Activated CD8-positive, alpha-beta T cell treated with anti-CD3 and anti-CD28 coated beads for 36 hours (primary cell): ENCODE measurements around the gene BICRA. TPM values are rescaled to one million over a fixed set of nuclear protein-coding genes. Genes with fewer than 3 reads are reported as not detected.

ENCODE experiments used
- ATAC-seq: fragments of 200-7000 bp; cut with Tn5 transposase; one replicate; pipeline ENCODE4 v1.10.0; 2021; ENCODE audit warnings: mild to moderate bottlenecking, moderate library complexity
- CTCF ChIA-PET: fragments of 350-600 bp; sonication (Branson Sonifier 250); formaldehyde crosslinking; loops from one replicate; lab custom pipeline; 2021; ENCODE audit warnings: antibody characterized with exemption; lab: Charles Lee
- POLR2A ChIA-PET: fragments of 350-600 bp; sonication (Branson Sonifier 250); formaldehyde crosslinking; loops from one replicate; lab custom pipeline; 2021; ENCODE audit warnings: antibody characterized with exemption; lab: Charles Lee
- DNase-seq: peaks from one replicate; pipeline ENCODE4 v3.0.0-alpha.2; 2020
- H3K27ac Mint-ChIP-seq: one replicate; pipeline ENCODE4 v1.8.0; 2021; ENCODE audit warnings: mild to moderate bottlenecking, mixed read lengths
- H3K27me3 Mint-ChIP-seq: one replicate; pipeline ENCODE4 v1.8.0; 2021; ENCODE audit warnings: mixed read lengths
- H3K36me3 Mint-ChIP-seq: one replicate; pipeline ENCODE4 v1.8.0; 2021; ENCODE audit warnings: low read depth, mixed read lengths
- H3K4me1 Mint-ChIP-seq: one replicate; pipeline ENCODE4 v1.8.0; 2021; ENCODE audit warnings: low read depth, mixed read lengths
- H3K4me3 Mint-ChIP-seq: one replicate; pipeline ENCODE4 v1.8.0; 2021; ENCODE audit warnings: mild to moderate bottlenecking, moderate library complexity, mixed read lengths
- H3K9me3 Mint-ChIP-seq: one replicate; pipeline ENCODE4 v1.8.0; 2021; ENCODE audit warnings: mixed read lengths
- CTCF ChIP-seq: fragments of 200-600 bp; IDR thresholded peaks from one replicate; pipeline ENCODE4 v1.8.0; 2022; ENCODE audit warnings: antibody characterized with exemption, mild to moderate bottlenecking
- intact Hi-C: fragments of 100-400 bp; cut with micrococcal nuclease; formaldehyde crosslinking; loops from one replicate; pipeline ENCODE4 v1.10.0; 2022
- total RNA-seq, 2 experiments: library from RNA; stranded (reverse); gene quantifications; one replicate each; pipeline ENCODE4 v1.2.3, GENCODE V29; 2021

Gene BICRA
- total RNA-seq, 2 experiments from 2014 or later = 8.7 to 8.8 TPM

DNA sequence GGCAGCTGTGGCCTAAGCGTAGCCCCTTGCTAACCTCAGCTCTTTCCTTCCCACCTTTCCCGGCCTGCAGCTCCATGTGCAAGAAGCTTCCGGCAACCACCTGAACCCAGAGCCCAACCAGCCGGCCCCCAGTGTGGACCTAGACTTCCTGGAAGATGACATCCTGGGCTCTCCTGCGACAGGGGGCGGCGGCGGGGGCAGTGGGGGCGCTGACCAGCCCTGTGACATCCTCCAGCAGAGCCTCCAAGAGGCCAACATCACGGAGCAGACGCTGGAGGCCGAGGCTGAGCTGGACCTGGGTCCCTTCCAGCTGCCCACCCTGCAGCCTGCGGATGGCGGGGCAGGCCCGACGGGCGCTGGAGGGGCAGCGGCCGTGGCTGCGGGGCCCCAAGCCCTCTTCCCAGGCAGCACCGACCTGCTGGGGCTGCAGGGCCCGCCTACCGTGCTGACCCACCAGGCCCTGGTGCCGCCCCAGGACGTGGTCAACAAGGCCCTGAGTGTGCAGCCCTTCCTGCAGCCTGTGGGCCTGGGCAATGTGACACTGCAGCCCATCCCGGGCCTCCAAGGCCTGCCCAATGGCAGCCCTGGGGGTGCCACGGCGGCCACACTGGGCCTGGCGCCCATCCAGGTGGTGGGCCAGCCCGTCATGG is 70.4 kb downstream of the BICRA start:
- TF ChIP-seq CTCF = no peak
- no peak for DNase-seq
- intact Hi-C loops = no loop called here
- CTCF ChIA-PET = no interaction called here
- Mint-ChIP-seq H3K4me3 (no peak overlapping the region), H3K27me3 (no peaks in the 10 kb centered on the region), H3K27ac (no peak overlapping the region), H3K4me1 (no peaks in the 10 kb centered on the region), H3K36me3 (peaks cover 3% of the 10 kb centered on the region), H3K9me3 (no peaks in the 10 kb centered on the region)
- ATAC-seq = no peak
- POLR2A ChIA-PET = no interaction called here

DNA sequence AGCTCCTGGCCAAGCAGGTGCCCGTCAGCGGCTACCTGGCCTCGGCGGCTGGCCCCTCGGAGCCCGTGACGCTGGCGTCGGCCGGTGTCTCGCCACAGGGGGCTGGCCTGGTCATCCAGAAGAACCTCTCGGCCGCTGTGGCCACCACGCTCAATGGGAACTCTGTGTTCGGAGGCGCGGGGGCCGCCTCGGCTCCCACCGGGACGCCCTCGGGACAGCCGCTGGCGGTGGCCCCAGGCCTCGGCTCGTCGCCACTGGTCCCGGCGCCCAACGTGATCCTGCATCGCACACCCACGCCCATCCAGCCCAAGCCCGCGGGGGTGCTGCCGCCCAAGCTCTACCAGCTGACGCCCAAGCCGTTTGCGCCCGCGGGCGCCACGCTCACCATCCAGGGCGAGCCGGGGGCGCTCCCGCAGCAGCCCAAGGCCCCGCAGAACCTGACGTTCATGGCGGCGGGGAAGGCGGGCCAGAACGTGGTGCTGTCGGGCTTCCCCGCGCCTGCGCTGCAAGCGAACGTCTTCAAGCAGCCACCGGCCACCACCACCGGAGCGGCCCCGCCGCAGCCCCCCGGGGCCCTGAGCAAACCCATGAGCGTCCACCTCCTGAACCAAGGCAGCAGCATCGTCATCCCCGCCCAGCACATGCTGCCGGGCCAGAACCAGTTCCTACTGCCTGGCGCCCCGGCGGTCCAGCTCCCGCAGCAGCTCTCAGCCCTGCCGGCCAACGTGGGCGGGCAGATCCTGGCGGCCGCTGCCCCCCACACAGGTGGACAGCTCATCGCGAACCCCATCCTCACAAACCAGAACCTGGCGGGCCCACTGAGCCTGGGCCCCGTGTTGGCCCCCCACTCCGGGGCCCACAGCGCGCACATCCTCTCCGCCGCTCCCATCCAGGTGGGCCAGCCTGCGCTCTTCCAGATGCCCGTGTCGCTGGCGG is 71.3 kb downstream of the BICRA start:
- no peak for ATAC-seq
- intact Hi-C loops = no loop called here
- H3K9me3 Mint-ChIP-seq = no peaks in the 10 kb centered on the region
- CTCF ChIA-PET = no interaction called here
- no peak overlapping the region for H3K27ac Mint-ChIP-seq
- H3K36me3 Mint-ChIP-seq = peaks cover 3% of the 10 kb centered on the region
- no peak for TF ChIP-seq CTCF
- H3K27me3 Mint-ChIP-seq = no peaks in the 10 kb centered on the region
- DNase-seq = no peak
- H3K4me1 Mint-ChIP-seq = no peaks in the 10 kb centered on the region
- POLR2A ChIA-PET = no interaction called here
- H3K4me3 Mint-ChIP-seq = no peak overlapping the region

GRCh38 chr19:47680858-47681332 is 72.0 kb downstream of the BICRA start:
- intact Hi-C loops = no loop called here
- ChIA-PET CTCF (no interaction called here), POLR2A (no interaction called here)
- H3K27ac Mint-ChIP-seq = no peak overlapping the region
- no peak overlapping the region for H3K4me3 Mint-ChIP-seq
- H3K27me3 Mint-ChIP-seq = no peaks in the 10 kb centered on the region
- H3K36me3 Mint-ChIP-seq = peaks cover 3% of the 10 kb centered on the region
- H3K9me3 Mint-ChIP-seq = no peaks in the 10 kb centered on the region
- no peak for DNase-seq
- ATAC-seq = no peak
- TF ChIP-seq CTCF = no peak
- no peaks in the 10 kb centered on the region for H3K4me1 Mint-ChIP-seq

GRCh38 chr19:47681388-47681787 is 72.5 kb downstream of the BICRA start:
- ChIA-PET POLR2A (no interaction called here), CTCF (no interaction called here)
- intact Hi-C loops = no loop called here
- Mint-ChIP-seq H3K27me3 (no peaks in the 10 kb centered on the region), H3K4me3 (no peak overlapping the region), H3K4me1 (no peaks in the 10 kb centered on the region), H3K9me3 (no peaks in the 10 kb centered on the region), H3K27ac (no peak overlapping the region), H3K36me3 (peaks cover 3% of the 10 kb centered on the region)
- ATAC-seq (no peak), DNase-seq (no peak)
- no peak for TF ChIP-seq CTCF

- POLR2A ChIA-PET = no interaction called here
- intact Hi-C loops = no loop called here
- H3K36me3 Mint-ChIP-seq = peaks cover 3% of the 10 kb centered on the region
- no peaks in the 10 kb centered on the region for H3K9me3 Mint-ChIP-seq
- no peaks in the 10 kb centered on the region for H3K27me3 Mint-ChIP-seq
- H3K4me1 Mint-ChIP-seq = no peaks in the 10 kb centered on the region
- CTCF ChIA-PET = no interaction called here
- TF ChIP-seq CTCF = no peak
- no peak overlapping the region for H3K27ac Mint-ChIP-seq
- no peak for ATAC-seq
- H3K4me3 Mint-ChIP-seq = no peak overlapping the region
- no peak for DNase-seq
Observed at GRCh38 chr19:47681936-47682335, 73.0 kb downstream of the BICRA start.
